ENCODE results near the gene DIDO1. TPM values are rescaled to one million over a fixed set of nuclear protein-coding genes. Genes with fewer than 3 reads are reported as not detected.

The DIDO1 gene
- polyA plus RNA-seq, 2 donors = 17.3 TPM

GRCh38 chr20:62890444-62890843 lies 35.9 kb downstream of the DIDO1 start:
- no peaks in the 10 kb centered on the region for H3K27me3 ChIP-seq (ENCODE audit: control insufficient read depth in 1 of 2, insufficient read depth in 2 of 2, low read length in 2 of 2)
- no peaks in the 10 kb centered on the region for H3K9me3 ChIP-seq (ENCODE audit: control insufficient read depth in 2 of 2, insufficient read depth in 1 of 2, low read depth in 1 of 2, low read length in 1 of 2)
- peaks cover 0 to 3% of the 10 kb centered on the region in 2 donors for H3K4me1 ChIP-seq (ENCODE audit: control insufficient read depth in 2 of 2, insufficient read depth in 2 of 2, low read length in 1 of 2)
- no peak overlapping the region for H3K4me3 ChIP-seq (ENCODE audit: low read depth in 1 of 2, low read length in 2 of 2)
- H3K27ac ChIP-seq (ENCODE audit: low read depth in 2 of 2, low read length in 1 of 2) = no peak overlapping the region
- WGBS, 2 donors = 85 to 90% methylated on average over 7 of the region's 7 CpGs
- peaks cover 41 to 65% of the 10 kb centered on the region in 2 donors for H3K36me3 ChIP-seq (ENCODE audit: control insufficient read depth in 2 of 2, insufficient read depth in 2 of 2, low read length in 1 of 2)

- Histone ChIP-seq H3K27me3 (ENCODE audit: control insufficient read depth in 1 of 2, insufficient read depth in 2 of 2, low read length in 2 of 2) (no peaks in the 10 kb centered on the region), H3K36me3 (ENCODE audit: control insufficient read depth in 2 of 2, insufficient read depth in 2 of 2, low read length in 1 of 2) (peaks cover 41 to 62% of the 10 kb centered on the region in 2 donors), H3K4me1 (ENCODE audit: control insufficient read depth in 2 of 2, insufficient read depth in 2 of 2, low read length in 1 of 2) (peaks cover 0 to 3% of the 10 kb centered on the region in 2 donors), H3K27ac (ENCODE audit: low read depth in 2 of 2, low read length in 1 of 2) (no peak overlapping the region), H3K9me3 (ENCODE audit: control insufficient read depth in 2 of 2, insufficient read depth in 1 of 2, low read depth in 1 of 2, low read length in 1 of 2) (no peaks in the 10 kb centered on the region), H3K4me3 (ENCODE audit: low read depth in 1 of 2, low read length in 2 of 2) (no peak overlapping the region)
- 88 to 94% methylated on average over 9 of the region's 9 CpGs for WGBS, 2 donors
Measured at GRCh38 chr20:62889871-62890270, 36.4 kb downstream of the DIDO1 start.

GRCh38 chr20:62889411-62889810 lies 36.9 kb downstream of the DIDO1 start:
- Histone ChIP-seq H3K4me1 (ENCODE audit: control insufficient read depth in 2 of 2, insufficient read depth in 2 of 2, low read length in 1 of 2) (peaks cover 0 to 3% of the 10 kb centered on the region in 2 donors), H3K9me3 (ENCODE audit: control insufficient read depth in 2 of 2, insufficient read depth in 1 of 2, low read depth in 1 of 2, low read length in 1 of 2) (no peaks in the 10 kb centered on the region), H3K4me3 (ENCODE audit: low read depth in 1 of 2, low read length in 2 of 2) (no peak overlapping the region), H3K27ac (ENCODE audit: low read depth in 2 of 2, low read length in 1 of 2) (no peak overlapping the region), H3K27me3 (ENCODE audit: control insufficient read depth in 1 of 2, insufficient read depth in 2 of 2, low read length in 2 of 2) (no peaks in the 10 kb centered on the region), H3K36me3 (ENCODE audit: control insufficient read depth in 2 of 2, insufficient read depth in 2 of 2, low read length in 1 of 2) (peaks cover 40 to 58% of the 10 kb centered on the region in 2 donors)
- WGBS, 2 donors = 91 to 93% methylated on average over 8 of the region's 8 CpGs

- Histone ChIP-seq H3K27ac (ENCODE audit: low read depth in 2 of 2, low read length in 1 of 2) (no peak overlapping the region), H3K9me3 (ENCODE audit: control insufficient read depth in 2 of 2, insufficient read depth in 1 of 2, low read depth in 1 of 2, low read length in 1 of 2) (no peaks in the 10 kb centered on the region), H3K27me3 (ENCODE audit: control insufficient read depth in 1 of 2, insufficient read depth in 2 of 2, low read length in 2 of 2) (no peaks in the 10 kb centered on the region), H3K4me3 (ENCODE audit: low read depth in 1 of 2, low read length in 2 of 2) (no peak overlapping the region), H3K4me1 (ENCODE audit: control insufficient read depth in 2 of 2, insufficient read depth in 2 of 2, low read length in 1 of 2) (peaks cover 0 to 3% of the 10 kb centered on the region in 2 donors), H3K36me3 (ENCODE audit: control insufficient read depth in 2 of 2, insufficient read depth in 2 of 2, low read length in 1 of 2) (peaks cover 35 to 54% of the 10 kb centered on the region in 2 donors)
- 89 to 93% methylated on average over 17 of the region's 17 CpGs for WGBS, 2 donors
Measured at GRCh38 chr20:62888910-62889309, 37.4 kb downstream of the DIDO1 start.

- Histone ChIP-seq H3K36me3 (ENCODE audit: control insufficient read depth in 2 of 2, insufficient read depth in 2 of 2, low read length in 1 of 2) (peaks cover 33 to 49% of the 10 kb centered on the region in 2 donors), H3K4me3 (ENCODE audit: low read depth in 1 of 2, low read length in 2 of 2) (no peak overlapping the region), H3K27me3 (ENCODE audit: control insufficient read depth in 1 of 2, insufficient read depth in 2 of 2, low read length in 2 of 2) (no peaks in the 10 kb centered on the region), H3K27ac (ENCODE audit: low read depth in 2 of 2, low read length in 1 of 2) (no peak overlapping the region), H3K4me1 (ENCODE audit: control insufficient read depth in 2 of 2, insufficient read depth in 2 of 2, low read length in 1 of 2) (peaks cover 0 to 3% of the 10 kb centered on the region in 2 donors), H3K9me3 (ENCODE audit: control insufficient read depth in 2 of 2, insufficient read depth in 1 of 2, low read depth in 1 of 2, low read length in 1 of 2) (no peaks in the 10 kb centered on the region)
- WGBS, 2 donors = 95 to 96% methylated on average over 16 of the region's 16 CpGs
Measured at GRCh38 chr20:62888406-62888805, 37.9 kb downstream of the DIDO1 start.

- 85 to 92% methylated on average over 7 of the region's 7 CpGs for WGBS, 2 donors
- Histone ChIP-seq H3K27me3 (ENCODE audit: control insufficient read depth in 1 of 2, insufficient read depth in 2 of 2, low read length in 2 of 2) (no peaks in the 10 kb centered on the region), H3K4me3 (ENCODE audit: low read depth in 1 of 2, low read length in 2 of 2) (no peak overlapping the region), H3K27ac (ENCODE audit: low read depth in 2 of 2, low read length in 1 of 2) (no peak overlapping the region), H3K9me3 (ENCODE audit: control insufficient read depth in 2 of 2, insufficient read depth in 1 of 2, low read depth in 1 of 2, low read length in 1 of 2) (no peaks in the 10 kb centered on the region), H3K4me1 (ENCODE audit: control insufficient read depth in 2 of 2, insufficient read depth in 2 of 2, low read length in 1 of 2) (peaks cover 0 to 3% of the 10 kb centered on the region in 2 donors), H3K36me3 (ENCODE audit: control insufficient read depth in 2 of 2, insufficient read depth in 2 of 2, low read length in 1 of 2) (peaks cover 33 to 49% of the 10 kb centered on the region in 2 donors)
Measured at GRCh38 chr20:62887860-62888239, 38.5 kb downstream of the DIDO1 start.

GRCh38 chr20:62887152-62887859 lies 39.0 kb downstream of the DIDO1 start:
- Histone ChIP-seq H3K4me3 (ENCODE audit: low read depth in 1 of 2, low read length in 2 of 2) (no peak overlapping the region), H3K27ac (ENCODE audit: low read depth in 2 of 2, low read length in 1 of 2) (no peak overlapping the region), H3K27me3 (ENCODE audit: control insufficient read depth in 1 of 2, insufficient read depth in 2 of 2, low read length in 2 of 2) (no peaks in the 10 kb centered on the region), H3K9me3 (ENCODE audit: control insufficient read depth in 2 of 2, insufficient read depth in 1 of 2, low read depth in 1 of 2, low read length in 1 of 2) (no peaks in the 10 kb centered on the region), H3K36me3 (ENCODE audit: control insufficient read depth in 2 of 2, insufficient read depth in 2 of 2, low read length in 1 of 2) (peaks cover 29 to 44% of the 10 kb centered on the region in 2 donors), H3K4me1 (ENCODE audit: control insufficient read depth in 2 of 2, insufficient read depth in 2 of 2, low read length in 1 of 2) (peaks cover 0 to 3% of the 10 kb centered on the region in 2 donors)
- WGBS, 2 donors = 57 to 62% methylated on average over 13 of the region's 13 CpGs

GRCh38 chr20:62886709-62887058 lies 39.6 kb downstream of the DIDO1 start:
- H3K36me3 ChIP-seq (ENCODE audit: control insufficient read depth in 2 of 2, insufficient read depth in 2 of 2, low read length in 1 of 2) = peaks cover 26 to 42% of the 10 kb centered on the region in 2 donors
- H3K4me3 ChIP-seq (ENCODE audit: low read depth in 1 of 2, low read length in 2 of 2) = no peak overlapping the region
- H3K4me1 ChIP-seq (ENCODE audit: control insufficient read depth in 2 of 2, insufficient read depth in 2 of 2, low read length in 1 of 2) = peaks cover 0 to 3% of the 10 kb centered on the region in 2 donors
- H3K27me3 ChIP-seq (ENCODE audit: control insufficient read depth in 1 of 2, insufficient read depth in 2 of 2, low read length in 2 of 2) = no peaks in the 10 kb centered on the region
- WGBS, 2 donors = 78 to 83% methylated on average over 7 of the region's 7 CpGs
- no peaks in the 10 kb centered on the region for H3K9me3 ChIP-seq (ENCODE audit: control insufficient read depth in 2 of 2, insufficient read depth in 1 of 2, low read depth in 1 of 2, low read length in 1 of 2)
- no peak overlapping the region for H3K27ac ChIP-seq (ENCODE audit: low read depth in 2 of 2, low read length in 1 of 2)

- no peak overlapping the region for H3K27ac ChIP-seq (ENCODE audit: low read depth in 2 of 2, low read length in 1 of 2)
- no peak overlapping the region for H3K4me3 ChIP-seq (ENCODE audit: low read depth in 1 of 2, low read length in 2 of 2)
- no peaks in the 10 kb centered on the region for H3K27me3 ChIP-seq (ENCODE audit: control insufficient read depth in 1 of 2, insufficient read depth in 2 of 2, low read length in 2 of 2)
- WGBS, 2 donors = 75 to 76% methylated on average over 23 of the region's 23 CpGs
- H3K9me3 ChIP-seq (ENCODE audit: control insufficient read depth in 2 of 2, insufficient read depth in 1 of 2, low read depth in 1 of 2, low read length in 1 of 2) = no peaks in the 10 kb centered on the region
- H3K4me1 ChIP-seq (ENCODE audit: control insufficient read depth in 2 of 2, insufficient read depth in 2 of 2, low read length in 1 of 2) = peaks cover 0 to 3% of the 10 kb centered on the region in 2 donors
- peaks cover 26 to 45% of the 10 kb centered on the region in 2 donors for H3K36me3 ChIP-seq (ENCODE audit: control insufficient read depth in 2 of 2, insufficient read depth in 2 of 2, low read length in 1 of 2)
Measured at GRCh38 chr20:62885896-62886708, 40.2 kb downstream of the DIDO1 start.

All from esophagus (tissue), 2 donors.